Ammon's horn (tissue), 1 donor: ENCODE data around the gene GABRA5.
"Not testable (repeated sequence)": the region's sequence is repeated elsewhere in the genome, so short reads cannot be mapped to it uniquely, and the experiment has no call there.

ENCODE experiments used
- DNase-seq: peaks from one replicate; pipeline ENCODE4 v3.0.0-alpha.2; 2016; ENCODE audit warnings: low spot score

The GABRA5 gene

GRCh38 chr15:26877831-26878230, 11.0 kb downstream of the GABRA5 start:
- no peak for DNase-seq

DNA sequence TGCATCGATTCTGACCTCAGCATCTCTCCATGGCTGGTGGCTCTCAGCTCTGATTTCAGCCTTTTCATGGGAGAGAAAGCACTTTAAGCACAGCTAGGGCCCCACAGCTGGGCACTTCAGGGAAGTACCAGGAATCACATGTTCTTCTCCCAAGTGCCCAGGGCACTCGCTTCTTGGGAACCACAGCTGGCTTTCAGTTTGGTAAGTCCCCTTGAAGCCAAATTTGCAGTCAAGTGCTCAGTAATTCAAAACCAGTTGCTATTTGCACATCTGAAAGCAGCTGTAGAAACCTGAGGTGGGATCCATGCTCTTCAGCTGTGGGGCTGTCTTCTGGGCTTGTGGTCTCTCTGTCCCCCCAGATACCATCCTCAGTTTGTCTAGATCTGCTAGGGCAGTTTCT, 12.8 kb downstream of the GABRA5 start:
- DNase-seq: no peak

DNA sequence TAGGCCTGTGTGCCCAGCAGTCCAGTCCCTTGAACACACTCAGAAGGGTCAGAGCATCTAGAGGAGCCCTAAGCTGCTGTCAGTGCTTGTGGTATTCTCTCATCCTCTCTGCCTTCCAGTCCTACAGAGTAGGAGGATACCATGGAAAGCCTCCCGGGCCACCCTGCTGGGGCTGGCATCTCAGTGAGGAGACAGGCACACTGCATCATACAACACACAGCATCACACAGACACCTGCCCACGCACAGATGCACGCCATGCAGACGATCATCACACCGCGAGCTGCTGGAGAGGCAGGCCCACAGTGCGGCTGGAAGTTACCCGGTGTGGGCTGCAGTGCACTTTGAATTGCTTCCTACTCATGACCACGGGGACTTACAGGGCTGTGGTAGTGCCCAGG, 15.2 kb downstream of the GABRA5 start:
- peak; percentile 83 for DNase-seq

- DNase-seq: no peak
These were observed 15.9 kb downstream of the GABRA5 start for GRCh38 chr15:26882616-26883365.

GRCh38 chr15:26883466-26883865, 16.6 kb downstream of the GABRA5 start:
- DNase-seq: no peak

DNA sequence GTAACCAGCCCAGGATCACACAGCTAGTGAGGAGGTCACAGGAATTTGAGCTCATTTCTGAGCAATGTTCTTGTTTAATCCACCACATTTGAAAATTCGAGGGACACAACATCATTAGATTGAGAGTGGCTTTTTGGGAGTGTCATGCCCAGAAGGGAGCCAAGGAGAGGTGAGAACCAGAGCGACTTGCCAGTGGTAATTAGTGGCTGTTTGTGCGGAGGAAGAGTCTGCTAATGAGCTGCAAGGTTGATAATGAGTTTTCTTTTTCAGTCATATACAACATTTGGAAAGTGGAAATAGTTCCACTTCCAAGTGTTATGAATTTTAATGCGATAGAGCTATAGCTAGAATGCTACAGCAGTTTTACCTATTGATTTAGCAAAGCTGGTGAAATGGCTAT, 19.7 kb downstream of the GABRA5 start:
- no peak for DNase-seq

GRCh38 chr15:26887926-26888666, 21.2 kb downstream of the GABRA5 start:
- DNase-seq: no peak

DNA sequence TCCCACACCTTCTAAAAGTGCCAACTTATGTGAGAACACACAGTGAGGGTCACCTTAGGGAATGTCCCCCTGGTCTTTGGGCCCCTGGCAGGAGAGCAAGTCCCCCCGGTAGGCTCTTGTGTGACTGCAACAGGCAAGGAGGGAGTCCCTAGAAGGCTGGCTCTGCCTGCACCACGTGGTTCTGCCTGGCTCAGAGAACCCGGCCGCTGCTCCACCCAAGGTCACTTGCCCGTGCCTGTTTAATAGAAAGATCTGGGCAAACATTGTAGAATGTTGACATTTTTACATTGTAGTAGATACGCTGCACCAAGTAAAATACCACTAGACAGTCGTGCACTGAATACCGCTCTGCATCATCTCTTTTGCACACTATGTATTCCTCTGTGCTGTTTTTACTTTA, 21.9 kb downstream of the GABRA5 start:
- DNase-seq: no peak

DNA sequence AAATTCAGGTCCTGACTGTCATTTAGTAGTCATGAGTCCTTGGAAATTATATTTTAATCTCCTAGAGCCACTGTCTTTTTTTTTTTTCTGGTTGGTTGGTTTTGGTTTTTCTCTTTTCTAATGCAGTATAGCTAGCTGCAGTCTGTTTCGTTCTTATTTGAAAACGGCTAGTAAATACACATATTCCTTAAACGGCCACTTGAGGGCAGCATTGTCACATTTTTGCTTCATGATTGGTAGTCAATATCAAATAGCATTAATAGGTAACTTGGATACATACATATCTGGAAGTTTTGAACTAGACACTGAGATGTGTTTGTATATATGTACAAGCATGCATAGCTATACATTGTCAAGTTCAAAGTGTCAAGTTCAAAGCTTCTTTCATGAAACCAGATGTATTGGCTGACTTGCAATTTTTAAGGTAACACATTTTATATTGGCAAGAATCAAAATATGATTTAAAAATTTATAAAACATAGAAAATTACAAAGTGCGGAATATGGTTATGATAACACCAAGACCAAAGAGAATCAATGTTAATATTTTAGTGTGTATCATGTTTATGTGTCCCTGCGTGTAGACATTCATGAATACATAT, 22.5 kb downstream of the GABRA5 start:
- peak; percentile 89 for DNase-seq

- DNase-seq: no peak
These were observed 23.6 kb downstream of the GABRA5 start for GRCh38 chr15:26890451-26890850.

DNA sequence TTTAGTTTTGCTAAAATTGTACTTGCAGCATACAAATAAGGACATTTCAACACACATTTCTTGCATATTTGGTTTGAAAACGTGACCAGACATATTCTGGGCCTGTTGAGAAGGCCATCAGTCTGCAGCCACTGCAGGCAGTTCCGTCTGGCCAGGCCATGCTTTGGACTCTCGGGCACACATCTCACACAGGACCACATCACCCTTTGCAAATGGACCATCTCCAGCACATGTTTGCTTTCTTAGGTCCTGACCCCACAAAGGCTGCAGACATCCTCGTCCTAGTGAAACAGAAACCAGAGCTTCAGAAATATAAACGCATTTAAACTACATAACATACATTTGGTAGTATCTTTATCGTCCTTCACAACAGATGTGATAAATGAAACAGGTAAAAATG, 24.1 kb downstream of the GABRA5 start:
- no peak for DNase-seq

DNA sequence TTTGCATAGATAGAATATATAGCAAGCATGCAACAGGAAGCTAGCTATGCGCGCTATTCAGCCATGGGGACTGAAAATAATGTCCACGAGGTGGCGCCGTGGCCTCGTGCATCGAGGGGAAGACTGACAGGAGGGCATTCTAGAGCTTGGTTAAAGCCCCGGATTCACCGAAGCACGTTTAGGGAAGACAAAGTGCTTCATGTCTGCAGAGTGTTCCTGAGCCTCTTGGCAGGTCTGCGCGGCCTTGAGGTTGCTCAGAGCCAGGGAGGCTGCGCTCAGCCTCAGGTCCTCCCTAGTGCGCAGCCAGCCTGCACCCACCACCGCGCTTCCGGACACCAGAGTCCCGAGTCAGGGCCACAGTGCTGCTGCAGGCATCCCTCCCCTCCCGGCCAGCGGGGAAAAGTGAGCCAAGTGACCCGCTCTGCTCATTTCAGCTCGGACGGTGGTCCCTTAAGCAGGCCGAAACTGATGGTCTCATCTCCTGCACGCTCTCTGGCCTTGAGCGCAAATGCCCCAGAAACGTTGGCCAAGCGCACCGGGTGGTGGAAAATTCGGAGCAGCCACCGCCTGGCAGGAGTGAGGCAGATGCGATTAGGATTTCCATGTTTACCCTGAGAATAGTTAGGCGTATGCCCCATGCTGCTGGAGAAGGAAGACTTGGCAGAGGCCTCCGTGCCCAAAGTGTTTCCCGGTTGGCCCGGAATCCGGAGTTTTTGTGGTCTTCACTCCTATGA, 24.8 kb downstream of the GABRA5 start:
- DNase-seq: peak; percentile 89

- DNase-seq: no peak
These were observed 25.3 kb downstream of the GABRA5 start for GRCh38 chr15:26892182-26892518.

- DNase-seq: no peak
These were observed 25.8 kb downstream of the GABRA5 start for GRCh38 chr15:26892678-26893077.

DNA sequence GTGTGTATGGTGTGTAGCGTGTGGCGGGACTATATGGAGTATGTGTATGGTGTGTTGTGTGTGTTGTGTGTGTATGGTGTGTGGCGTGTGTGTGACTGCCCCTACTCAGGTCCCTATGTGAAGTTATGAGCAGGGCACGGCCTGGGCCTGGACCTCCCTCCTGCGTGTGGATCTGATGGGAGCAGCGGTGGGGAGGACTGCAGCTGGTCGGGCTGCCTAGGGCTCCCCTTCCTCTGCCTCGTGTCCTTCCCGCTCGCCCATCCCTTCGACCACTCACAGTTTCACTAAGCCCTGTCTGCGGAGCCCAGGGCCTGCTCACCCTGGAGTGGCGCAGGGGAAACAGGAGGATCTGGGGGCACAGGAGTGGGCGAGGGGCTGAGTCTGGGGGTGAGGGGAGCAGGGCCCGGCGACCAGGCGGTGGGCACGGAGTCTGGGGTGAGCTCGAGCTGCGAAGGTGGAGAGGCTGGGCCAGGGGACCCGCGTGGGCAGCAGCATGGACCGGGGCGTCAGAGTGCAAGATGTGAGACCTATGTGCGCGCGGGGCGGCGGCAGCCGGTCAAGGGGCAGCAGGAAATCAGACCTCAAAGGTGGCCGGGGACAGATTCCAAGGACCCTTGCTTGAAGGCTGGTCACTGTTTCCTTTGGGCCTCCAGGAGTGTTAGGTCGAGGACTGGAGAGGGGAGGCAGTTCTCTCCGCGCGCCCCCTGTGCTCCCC, 26.6 kb downstream of the GABRA5 start:
- no peak for DNase-seq

GRCh38 chr15:26894181-26894580, 27.3 kb downstream of the GABRA5 start:
- DNase-seq: no peak

- not testable (repeated sequence) for DNase-seq
These were observed 28.5 kb downstream of the GABRA5 start for GRCh38 chr15:26895346-26895745.

DNA sequence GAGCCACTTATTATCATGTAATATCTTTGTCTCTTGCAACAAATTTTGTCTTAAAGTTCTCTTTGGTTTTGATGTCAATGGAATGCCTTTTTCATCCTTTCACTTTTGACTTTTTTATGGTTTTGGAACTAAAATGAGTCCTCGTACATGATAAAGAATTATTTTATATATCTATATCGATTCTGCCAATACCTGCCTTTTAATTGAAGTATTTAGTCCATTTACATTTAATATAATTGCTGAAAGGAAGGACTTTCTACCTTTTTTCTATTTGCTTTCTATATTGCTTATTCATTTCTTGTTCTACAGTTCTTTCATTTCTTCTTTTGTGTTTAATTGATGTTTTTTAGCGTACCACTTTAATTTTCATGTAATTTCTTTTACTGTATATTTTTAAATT, 32.8 kb downstream of the GABRA5 start:
- DNase-seq: no peak

- DNase-seq: no peak
These were observed 34.2 kb downstream of the GABRA5 start for GRCh38 chr15:26901041-26901440.

GRCh38 chr15:26910715-26911114, 43.9 kb downstream of the GABRA5 start:
- DNase-seq: no peak

DNA sequence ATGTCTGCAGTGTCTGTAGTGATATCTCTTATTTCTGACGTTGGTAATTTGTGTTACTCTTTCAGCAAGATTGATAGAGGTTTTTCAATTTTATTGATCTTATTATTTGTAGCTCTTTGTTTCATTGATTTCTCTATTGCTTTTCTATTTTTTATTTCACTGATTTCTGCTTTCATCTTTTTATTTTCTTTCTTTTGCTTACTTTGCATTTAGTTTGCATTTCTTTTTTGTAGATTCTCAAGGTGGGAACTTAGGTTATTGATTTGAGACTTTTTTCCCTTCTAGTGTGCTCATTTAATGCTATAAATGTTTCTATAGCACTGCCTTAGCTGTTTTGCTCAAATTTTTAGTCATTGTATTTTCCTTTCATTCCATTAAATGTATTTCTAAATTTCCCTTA, 54.6 kb downstream of the GABRA5 start:
- DNase-seq: no peak

DNA sequence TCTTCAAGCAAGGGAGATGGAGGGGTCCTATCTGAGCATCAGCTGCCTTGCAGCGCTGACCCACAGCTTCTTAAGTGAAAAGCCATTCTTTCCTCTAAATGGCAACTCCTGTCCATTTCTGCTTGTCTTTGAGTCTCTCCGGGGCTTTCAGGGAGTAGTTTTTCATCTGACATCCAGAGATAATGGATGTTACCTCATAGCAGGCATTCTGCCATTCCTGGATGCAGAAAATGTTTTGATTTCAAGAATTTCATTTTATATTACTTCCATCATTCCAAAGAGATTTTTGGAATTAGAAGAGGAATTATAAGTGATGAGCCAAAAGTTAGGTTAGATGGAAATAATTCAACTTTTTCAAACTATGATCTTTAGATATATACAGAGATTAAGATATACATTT, 59.2 kb downstream of the GABRA5 start:
- DNase-seq: no peak
